ENCODE data around the gene KIF24.
"Not testable (repeated sequence)": the region's sequence is repeated elsewhere in the genome, so short reads cannot be mapped to it uniquely, and the experiment has no call there.

KIF24 gene

DNA sequence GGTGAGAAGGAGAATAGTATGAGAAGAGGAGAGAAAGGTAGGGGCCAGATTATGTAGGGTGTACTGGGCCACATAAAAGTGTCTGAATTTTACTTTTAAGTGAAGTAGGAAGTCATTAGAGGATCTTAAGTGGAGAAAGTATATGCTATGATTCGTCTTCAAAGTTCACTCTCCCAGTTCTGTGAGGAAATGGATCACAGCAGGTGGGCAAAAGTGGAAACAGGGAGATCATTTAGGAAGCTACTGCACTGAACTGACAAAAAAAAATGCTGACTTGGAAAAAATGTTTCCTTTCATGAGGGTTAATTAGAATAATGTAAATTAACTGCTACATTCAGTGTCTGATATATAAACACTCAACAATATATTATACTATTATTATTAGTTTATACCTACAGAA is 2.4 kb downstream of the KIF24 start:
- DNase-seq (ENCODE audit: low read depth in 2 of 2): no peak

DNA sequence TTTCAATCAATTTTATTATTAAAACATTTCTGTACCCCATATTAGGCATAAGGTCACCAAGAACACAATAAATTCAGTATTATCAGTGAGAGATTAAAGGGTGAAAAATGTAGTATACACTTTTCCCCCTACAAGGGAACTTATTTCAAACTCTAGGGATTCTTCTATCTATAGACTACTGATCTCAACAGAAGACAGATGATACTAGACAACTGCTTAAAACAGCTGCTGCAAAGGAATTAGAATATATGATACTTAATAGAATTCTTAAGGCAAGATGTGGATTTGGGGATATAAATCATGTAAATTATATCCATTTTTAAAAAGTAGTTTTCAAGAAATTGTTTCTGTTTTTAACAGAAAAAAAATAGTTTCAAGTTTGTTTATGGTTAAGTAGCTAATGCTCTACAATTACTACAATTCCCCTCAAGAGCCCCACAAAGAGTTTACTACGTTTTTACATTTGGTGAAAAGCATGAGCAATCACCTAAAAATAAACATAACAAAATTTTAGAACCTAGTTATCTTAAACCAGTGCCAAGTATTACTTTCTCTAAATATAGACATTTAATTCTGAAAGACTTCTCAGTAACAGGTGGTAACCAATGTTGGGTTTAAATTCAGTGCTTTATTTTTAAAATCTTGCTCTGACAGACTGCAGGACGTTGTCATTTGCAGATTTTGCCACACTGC is 6.0 kb downstream of the KIF24 start:
- no peak for DNase-seq (ENCODE audit: low read depth in 2 of 2)

DNA sequence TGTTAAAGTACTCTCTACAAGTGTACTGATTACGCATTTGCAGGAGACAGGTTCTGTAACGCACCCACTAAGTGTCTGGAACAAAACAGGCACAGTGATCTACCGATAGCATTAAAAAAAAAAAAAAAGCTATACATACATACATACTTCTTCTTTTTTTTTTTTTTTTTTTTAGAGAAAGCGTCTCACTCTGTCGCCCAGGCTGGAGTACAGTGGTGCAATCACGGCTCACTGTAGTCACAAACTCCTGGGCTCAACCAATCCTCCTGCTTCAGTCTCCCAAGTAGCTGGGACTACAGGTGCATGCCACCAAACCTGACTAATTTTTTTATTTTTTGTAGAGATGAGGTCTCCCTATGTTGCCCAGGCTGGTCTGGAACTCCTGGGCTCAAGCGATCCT is 7.6 kb downstream of the KIF24 start:
- no peak for DNase-seq (ENCODE audit: low read depth in 2 of 2)

DNA sequence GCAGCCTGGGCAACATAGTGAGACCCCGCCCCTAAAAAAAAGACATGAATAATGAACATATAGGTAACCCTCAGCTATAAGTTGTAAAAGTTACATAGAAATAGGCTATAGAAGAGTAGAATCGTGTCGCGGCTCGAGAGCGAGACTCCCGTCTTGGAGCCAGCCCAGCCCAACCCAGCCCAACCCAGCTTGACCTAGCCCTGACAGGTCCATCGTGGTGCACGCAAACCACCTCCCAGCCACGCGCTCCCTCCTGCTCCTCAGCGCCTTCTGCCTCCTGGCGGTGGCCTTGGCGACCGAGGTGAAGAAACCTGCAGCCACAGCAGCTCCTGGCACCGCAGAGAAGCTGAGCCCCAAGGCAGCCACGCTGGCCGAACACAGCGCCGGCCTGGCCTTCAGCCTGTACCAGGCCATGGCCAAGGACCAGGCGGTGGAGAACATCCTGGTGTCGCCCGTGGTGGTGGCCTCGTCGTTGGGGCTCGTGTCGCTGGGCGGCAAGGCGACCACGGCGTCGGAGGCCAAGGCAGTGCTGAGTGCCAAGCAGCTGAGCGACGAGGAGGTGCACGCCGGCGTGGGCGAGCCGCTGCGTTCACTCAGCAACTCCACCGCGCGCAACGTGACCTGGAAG is 10.8 kb downstream of the KIF24 start:
- no peak for DNase-seq (ENCODE audit: low read depth in 2 of 2)

DNA sequence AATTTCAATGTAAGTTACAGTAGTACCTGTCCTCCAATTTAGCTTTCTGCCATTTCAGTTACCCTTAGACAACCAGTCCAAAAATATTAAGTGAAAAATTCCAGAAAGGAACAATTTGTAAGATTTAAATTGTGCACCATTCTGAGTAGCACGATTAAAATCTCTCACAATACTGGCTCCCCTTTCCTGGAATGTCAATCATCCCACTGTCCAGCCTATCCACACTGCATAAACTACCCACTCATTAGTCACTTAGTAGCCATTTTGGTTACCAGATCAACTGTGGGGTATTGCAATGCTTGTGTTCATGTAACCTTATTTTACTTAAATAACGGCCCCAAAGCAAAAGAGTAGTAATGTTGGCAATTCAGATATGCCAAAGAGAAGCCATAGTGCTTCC is 11.6 kb downstream of the KIF24 start:
- DNase-seq (ENCODE audit: low read depth in 2 of 2): no peak

DNA sequence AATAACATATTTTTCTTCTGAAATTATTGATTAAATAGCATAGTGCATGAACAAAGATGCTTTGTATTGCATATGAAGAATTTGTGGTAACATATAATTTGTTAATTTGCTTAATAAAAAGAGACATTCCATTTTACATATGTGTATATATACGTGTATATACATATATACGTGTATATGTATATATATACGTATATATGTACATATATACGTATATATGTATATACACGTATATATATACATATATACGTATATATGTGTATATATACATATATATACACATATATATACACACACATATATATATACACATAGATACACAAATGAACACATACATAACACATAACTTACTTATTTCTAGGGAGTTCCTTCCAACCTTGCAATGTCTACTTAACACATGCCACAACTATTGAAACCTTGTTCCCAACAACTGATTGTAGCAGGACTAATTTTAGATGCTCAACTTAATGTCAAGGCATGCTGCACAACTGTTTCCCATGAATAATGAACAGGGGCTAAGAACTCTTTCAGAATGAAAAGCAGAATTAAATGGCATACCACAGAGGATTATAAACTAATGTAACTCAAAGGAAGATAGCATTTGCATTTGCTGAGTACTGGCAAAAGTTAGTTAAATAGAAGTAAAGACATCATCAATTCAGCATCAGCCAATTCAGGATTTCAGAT is 17.4 kb downstream of the KIF24 start:
- no peak for DNase-seq (ENCODE audit: low read depth in 2 of 2)

DNA sequence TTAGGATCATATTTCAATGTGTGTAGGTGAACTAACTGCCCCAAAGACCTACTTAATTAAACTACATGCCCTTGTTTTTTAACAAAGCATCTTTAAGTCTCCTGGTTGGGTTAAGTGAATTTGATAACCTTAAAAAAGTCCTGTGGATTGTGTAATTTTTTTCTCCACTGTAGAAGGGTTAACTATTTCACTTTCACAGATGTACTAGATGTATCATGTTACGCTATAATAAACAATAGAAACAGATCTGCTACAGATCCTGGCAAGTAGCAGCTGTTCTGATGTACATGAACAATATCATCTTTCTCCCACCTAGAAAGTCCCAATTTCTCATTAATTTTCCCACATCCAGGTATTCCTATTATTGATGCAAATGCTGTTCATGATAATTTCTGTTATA is 18.9 kb downstream of the KIF24 start:
- DNase-seq (ENCODE audit: low read depth in 2 of 2): no peak

DNA sequence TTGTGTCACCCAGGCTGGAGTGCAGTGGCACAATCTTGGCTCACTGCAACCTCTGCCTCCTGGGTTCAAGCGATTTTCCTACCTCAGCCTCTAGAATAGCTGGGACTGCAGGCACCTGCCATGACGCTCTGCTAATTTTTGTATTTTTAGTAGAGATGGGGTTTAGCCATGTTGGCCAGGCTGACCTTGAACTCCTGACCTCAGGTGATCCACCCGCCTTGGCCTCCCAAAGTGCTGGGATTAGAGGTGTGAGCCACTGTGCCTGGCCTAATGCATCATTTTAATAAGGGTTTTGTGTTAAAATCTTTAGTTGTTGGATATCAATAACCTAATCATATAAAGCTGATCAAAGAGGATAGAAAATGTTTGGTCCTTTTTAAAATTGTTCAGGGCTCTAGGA is 20.8 kb downstream of the KIF24 start:
- not testable (repeated sequence) for DNase-seq (ENCODE audit: low read depth in 2 of 2)

DNA sequence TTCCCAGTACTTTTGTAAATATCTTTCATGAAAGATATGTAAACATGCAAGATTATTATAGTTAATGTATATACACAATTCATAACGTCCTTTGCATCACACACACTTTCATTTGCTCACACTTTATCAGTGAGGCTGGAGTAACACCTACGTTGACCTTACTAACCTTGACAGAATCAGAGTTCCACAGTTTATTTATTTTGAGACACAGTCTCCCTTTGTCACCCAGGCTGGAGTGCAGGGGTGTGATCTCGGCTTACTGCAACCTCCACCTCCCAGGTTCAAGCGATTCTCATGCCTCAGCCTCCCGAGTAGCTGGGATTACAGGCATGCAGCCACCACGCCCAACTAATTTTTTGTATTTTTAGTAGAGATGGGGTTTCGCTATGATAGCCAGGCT is 28.0 kb downstream of the KIF24 start:
- not testable (repeated sequence) for DNase-seq (ENCODE audit: low read depth in 2 of 2)

DNA sequence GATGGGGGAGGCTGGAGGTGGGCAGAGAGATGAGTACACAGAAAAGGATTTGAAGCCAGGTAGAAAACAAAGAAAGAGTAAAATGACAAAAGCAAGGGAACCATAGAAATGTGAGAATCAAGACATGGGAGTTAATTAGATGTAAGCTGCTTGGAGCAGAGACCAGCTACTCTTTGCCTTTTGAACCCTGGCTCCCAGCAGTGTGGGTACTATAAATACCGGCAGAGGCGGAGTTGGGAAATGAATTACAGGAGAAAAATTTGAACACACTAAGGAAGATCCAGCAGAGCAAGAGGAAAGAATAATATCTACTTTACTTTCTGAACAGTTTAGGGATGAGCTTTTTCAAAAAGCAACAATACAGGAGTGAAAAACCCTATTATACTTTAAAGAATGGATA is 36.5 kb downstream of the KIF24 start:
- DNase-seq (ENCODE audit: low read depth in 2 of 2): no peak

DNA sequence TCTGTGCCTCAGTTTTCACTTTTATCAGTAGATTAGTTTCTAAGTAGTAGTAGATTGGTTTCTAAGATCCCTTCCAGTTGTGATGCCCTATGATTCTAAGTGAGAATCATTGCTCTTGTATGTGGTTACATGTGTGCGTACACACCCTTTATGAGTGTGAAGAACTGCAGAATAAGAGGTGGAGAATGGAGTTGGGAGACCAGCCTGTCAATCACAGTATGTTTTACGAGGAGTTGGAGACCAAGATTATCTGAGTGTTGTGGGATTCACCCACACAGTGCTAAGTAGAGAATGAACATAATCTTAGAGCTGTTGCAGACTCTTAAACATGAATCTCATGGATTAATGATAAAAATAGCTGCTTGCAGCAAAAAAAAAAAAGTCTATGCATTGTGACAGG is 37.6 kb downstream of the KIF24 start:
- DNase-seq (ENCODE audit: low read depth in 2 of 2): no peak

DNA sequence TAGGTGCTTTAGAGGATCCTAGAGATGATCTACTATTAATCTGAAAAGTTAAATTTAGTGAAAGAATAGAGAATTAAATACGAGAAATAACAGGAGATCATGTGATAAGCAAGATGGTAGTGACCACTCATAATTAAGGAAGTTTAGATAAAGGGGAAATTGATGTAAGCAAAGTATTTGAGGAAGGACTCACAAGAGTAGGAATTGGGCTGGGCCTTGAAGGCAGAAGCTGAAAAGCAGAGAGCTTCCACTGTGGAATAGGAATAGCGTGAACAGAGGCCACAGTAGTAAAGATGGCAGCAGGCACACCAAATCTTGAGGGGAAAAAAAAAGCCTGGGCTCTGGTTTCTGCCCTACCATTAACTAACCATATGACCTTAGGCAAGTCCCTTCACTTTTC is 38.0 kb downstream of the KIF24 start:
- no peak for DNase-seq (ENCODE audit: low read depth in 2 of 2)

DNA sequence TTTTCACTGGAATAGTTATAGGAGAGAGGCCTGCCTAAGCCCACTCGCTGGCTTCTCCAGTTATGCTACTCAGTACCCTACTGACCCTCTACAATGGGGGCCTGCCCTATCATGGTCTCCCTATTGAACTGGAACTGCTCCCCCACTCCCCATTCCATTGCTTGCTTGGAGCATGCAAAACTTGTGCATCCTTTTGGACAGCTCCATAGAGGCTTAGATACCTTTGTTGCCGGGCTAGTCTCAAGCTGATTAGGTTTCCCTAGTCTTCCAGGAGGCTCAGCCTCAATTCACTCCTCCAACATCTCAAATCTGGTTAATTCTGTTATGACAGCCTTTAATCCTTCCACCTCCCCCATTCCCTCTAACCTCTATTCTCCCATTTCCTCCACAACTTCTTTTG is 39.9 kb downstream of the KIF24 start:
- DNase-seq (ENCODE audit: low read depth in 2 of 2): no peak

DNA sequence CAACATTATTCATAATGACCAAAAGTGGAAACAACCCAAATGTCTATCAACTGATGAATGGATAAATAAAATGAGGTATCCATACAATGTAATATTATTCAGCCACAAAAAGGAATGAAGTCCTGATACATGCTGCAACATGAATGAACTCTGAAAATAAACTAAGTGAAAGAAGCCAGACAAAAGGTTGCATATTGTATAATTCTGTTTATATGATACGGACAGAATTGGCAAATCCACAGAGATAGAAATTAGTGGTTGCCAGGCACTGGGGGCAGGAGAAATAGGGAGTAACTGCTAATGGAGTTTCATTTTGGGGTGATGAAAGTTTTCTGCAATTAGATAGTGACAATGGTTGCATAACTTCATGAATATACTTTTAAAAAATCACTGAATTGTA is 47.0 kb downstream of the KIF24 start:
- no peak for DNase-seq (ENCODE audit: low read depth in 2 of 2)

DNA sequence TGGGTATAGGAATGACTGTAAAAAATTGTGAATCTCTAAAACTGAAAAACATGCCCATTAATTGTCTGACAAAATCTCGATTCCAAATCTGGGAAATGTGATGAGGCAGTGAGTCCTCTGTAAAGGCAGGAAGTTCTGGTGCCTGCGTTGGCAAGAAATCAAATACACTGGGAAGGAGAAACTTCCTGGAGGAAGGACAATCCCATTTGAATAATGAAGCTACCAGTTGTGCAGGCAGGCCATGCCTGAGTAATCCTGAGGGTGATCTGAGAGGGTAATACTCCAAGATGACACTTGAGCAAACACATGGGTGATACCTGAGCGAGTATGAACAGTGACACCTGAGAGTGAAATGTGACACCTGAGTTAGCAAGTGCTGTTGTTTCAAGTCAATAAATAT is 49.7 kb downstream of the KIF24 start:
- no peak for DNase-seq (ENCODE audit: low read depth in 2 of 2)
